KBM-7 (cell line): Measurements from ENCODE around the gene FOXG1.

Experiments
- DNase-seq: peaks from one replicate; pipeline ENCODE4 v3.0.0-alpha.2; 2015
- in situ Hi-C: fragments of 300-500 bp; cut with MboI; formaldehyde crosslinking; loops from 2 replicates; pipeline ENCODE4 v1.14.3; 2020; ENCODE audit warnings: low sequenced_read_pairs, low pct_unique_long_range_greater_than_20kb, mixed read lengths

FOXG1 gene

GRCh38 chr14:28760431-28760996 lies 6.1 kb upstream of the FOXG1 start:
- in situ Hi-C loops, result no loop called here
- DNase-seq, result no peak

GRCh38 chr14:28761438-28762291 lies 4.9 kb upstream of the FOXG1 start:
- in situ Hi-C loops, result no loop called here
- DNase-seq, result no peak

- no peak for DNase-seq
- in situ Hi-C loops, result no loop called here
Observed at GRCh38 chr14:28762303-28762954, 4.2 kb upstream of the FOXG1 start.

DNA sequence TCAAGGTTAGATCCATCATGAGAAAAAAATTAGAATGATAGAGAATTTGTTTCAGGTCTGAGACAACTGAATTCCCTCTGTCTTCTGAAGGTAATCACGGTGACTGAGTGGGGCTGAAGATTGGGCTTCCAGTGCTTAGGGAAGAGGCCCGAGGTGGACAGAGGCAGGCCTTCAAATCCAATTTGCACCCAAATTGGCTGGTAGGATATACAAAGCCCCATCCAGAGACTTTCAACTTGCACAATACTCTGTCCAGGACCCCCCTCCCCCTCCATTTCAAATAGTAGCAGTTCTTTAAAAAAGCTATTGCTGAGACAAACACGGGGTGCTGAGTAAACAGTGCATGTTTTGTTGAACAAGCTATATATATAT lies 3.6 kb upstream of the FOXG1 start:
- no peak for DNase-seq
- in situ Hi-C loops, result no loop called here

DNA sequence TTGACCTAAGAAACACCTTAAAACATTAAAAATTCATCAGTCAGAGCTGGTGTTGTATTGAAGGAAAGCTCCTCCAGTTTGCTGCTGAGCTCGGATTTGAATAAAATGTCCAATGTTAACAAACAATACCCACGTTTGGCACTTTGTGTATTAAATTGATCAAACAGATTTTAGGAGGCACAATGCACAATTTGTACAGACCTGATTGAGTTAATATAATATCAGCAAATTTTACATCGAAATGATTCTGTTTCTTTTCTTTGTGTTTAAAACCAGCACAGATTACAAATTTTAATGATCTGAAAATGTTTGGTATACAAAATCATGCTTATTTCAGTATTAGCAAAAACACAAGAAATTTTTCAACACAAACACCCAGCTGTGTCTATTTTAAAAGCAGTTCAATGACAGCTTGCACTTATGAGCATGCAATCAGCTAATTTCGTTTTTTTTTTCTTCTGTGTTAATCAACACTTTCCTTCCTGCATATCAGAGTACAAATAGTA lies 2.8 kb upstream of the FOXG1 start:
- in situ Hi-C loops, result no loop called here
- no peak for DNase-seq

GRCh38 chr14:28764257-28765160 lies 2.1 kb upstream of the FOXG1 start:
- no peak for DNase-seq
- in situ Hi-C loops, result no loop called here

DNA sequence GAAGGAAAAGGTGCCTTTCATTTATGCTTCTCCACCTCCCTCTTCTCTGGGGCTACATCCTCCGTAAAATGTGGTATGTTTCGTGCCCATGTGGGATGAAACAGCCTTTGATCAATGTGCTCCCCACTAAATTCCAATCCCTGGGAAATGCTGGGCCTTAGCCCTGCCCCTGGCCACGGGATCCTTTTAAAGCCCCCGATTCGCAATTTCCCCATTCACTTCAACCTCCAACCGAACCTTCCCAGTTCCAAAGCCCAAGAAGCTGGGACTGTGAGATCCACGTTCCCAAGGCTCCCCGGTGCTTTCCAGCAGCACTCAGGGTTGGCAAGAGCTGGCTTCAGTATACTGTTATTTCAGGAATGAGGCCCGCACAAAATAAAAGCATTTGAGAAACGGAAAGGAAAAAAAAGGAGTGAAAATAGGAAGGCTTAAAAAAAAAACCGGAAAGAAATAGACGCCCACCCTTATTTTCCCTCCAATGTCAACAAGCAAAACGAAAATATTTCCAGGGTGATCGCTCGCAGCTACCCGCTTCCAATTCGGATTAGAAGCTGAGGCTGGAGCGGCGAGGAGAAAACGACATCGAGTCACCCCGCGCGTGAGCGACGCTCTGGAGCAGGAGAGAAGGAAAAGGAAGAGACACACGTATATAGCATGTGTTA lies 1.3 kb upstream of the FOXG1 start:
- in situ Hi-C loops, result no loop called here
- no peak for DNase-seq

- DNase-seq, result no peak
- in situ Hi-C loops, result no loop called here
Observed at GRCh38 chr14:28765831-28766468, 637 bp upstream of the FOXG1 start.

DNA sequence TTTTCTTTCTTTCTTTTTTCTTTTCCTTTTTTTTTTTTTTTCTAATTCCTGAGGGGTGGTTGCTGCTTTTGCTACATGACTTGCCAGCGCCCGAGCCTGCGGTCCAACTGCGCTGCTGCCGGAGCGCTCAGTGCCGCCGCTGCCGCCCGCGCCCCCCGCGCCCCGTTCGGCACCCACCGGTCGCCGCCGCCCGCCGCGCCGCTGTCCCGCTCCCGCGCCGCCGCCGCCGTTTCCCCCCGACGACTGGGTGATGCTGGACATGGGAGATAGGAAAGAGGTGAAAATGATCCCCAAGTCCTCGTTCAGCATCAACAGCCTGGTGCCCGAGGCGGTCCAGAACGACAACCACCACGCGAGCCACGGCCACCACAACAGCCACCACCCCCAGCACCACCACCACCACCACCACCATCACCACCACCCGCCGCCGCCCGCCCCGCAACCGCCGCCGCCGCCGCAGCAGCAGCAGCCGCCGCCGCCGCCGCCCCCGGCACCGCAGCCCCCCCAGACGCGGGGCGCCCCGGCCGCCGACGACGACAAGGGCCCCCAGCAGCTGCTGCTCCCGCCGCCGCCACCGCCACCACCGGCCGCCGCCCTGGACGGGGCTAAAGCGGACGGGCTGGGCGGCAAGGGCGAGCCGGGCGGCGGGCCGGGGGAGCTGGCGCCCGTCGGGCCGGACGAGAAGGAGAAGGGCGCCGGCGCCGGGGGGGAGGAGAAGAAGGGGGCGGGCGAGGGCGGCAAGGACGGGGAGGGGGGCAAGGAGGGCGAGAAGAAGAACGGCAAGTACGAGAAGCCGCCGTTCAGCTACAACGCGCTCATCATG lies 654 bp downstream of the FOXG1 start:
- no peak for DNase-seq
- in situ Hi-C loops, result no loop called here

- in situ Hi-C loops, result no loop called here
Observed at GRCh38 chr14:28767853-28768741, 1.5 kb downstream of the FOXG1 start.

DNA sequence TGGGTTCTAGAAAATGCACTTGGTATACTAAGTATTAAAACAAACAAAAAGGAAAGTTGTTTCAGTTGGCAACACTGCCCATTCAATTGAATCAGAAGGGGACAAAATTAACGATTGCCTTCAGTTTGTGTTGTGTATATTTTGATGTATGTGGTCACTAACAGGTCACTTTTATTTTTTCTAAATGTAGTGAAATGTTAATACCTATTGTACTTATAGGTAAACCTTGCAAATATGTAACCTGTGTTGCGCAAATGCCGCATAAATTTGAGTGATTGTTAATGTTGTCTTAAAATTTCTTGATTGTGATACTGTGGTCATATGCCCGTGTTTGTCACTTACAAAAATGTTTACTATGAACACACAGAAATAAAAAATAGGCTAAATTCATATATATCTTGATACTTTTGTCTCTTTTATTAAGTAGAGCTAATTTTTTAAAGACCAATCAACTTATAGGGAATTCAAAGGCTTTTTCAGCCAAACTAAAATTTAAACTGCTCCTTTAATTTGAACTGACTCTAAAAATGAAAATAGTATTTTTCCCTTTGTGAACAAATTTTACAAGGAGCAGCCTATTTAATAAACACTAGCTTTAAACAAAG lies 2.8 kb downstream of the FOXG1 start:
- in situ Hi-C loops, result no loop called here
- no peak for DNase-seq

More at GRCh38 chr14:28767853-28768741, 1.5 kb downstream of the FOXG1 start:
- DNase-seq, result no peak

DNA sequence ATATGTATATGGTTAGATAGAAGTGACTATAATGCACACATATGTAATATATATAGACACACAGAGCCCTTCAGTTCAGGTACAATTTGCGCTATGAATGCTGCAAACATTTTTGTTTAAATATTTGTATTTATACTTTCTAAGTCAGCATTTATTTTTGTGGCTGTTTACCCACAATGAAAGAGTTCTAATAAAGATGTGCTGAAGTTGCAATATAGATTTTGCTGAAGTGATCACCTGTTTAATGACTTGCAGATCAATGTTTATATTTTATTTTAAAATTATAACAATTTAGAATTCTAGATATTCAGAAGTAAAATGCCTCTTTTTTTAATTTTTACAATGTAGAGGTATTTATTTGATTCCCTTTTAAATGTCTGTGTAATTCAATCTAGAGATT lies 3.5 kb downstream of the FOXG1 start:
- no peak for DNase-seq
- in situ Hi-C loops, result no loop called here

DNA sequence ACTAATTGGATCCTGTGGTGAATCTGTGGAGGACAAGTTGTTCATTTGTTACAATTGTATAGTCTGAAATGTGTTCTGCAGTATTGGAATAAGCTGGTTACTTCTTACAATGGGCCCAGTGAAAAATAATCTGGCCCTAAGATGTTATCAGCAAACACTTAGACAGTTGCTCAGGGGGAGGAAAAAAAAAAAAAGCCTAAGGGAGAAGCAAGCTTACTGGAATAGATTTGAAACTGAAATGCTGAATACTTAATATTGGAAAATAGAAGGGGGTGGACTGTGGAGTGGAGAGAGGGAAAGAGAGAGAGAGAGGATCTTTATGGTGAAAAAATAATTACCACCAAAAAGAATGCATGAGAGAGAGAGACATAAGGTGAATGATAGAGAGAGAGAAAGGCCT lies 4.0 kb downstream of the FOXG1 start:
- in situ Hi-C loops, result no loop called here
- DNase-seq, result no peak

DNA sequence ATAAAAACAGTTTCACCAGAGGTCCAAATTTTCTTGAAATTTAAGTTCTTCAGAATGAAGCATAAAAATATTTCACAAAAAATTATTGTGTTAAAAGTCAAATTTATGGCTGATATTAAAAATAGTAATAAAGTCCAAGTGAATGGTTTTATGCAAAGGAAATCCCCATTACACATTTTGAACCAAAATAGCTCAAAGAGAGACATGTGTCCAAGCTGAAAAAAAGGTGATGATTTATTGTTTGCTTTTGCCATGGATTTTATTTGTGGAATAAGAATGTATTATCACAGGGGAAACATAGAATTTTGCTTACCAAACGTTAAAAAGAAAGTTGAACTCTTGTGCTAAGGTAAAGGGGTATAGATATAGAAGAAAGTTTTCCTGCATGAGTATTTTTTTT lies 4.6 kb downstream of the FOXG1 start:
- in situ Hi-C loops, result no loop called here
- no peak for DNase-seq

DNA sequence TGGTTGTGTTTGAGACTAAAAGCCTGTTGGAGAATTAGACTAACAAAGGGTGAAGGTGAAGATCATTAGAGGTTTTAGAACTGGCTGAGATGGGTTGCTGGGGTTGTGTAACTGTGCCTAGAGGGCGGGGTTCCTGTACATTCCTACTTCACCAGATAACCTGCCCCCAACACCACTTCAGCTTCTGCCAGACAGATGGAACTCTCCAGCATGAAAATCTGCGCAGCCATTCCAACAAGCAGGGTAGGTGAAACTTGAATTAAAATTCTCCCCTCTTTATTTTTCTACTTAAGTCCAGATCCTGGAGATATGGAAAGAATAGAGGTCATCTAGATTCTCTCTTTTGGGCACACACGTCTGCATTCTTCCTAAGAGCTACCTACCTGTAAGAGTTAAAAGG lies 6.0 kb downstream of the FOXG1 start:
- in situ Hi-C loops, result no loop called here
- no peak for DNase-seq

- in situ Hi-C loops, result no loop called here
- DNase-seq, result no peak
Observed at GRCh38 chr14:28773176-28773575, 6.6 kb downstream of the FOXG1 start.
